GM12878 (cell line): Measurements from ENCODE around the gene TNKS1BP1. TPM values are rescaled to one million over a fixed set of nuclear protein-coding genes. Genes with fewer than 3 reads are reported as not detected.

Source experiments
- ATAC-seq: fragments of 200-7000 bp; cut with Tn5 transposase; 3 replicates; pipeline ENCODE4 v1.9.1; 2020; ENCODE audit warnings: mild to moderate bottlenecking, moderate library complexity
- BruUV-seq: library from RNA; stranded (reverse); fragments of 400-500 nt; replicated peaks from 2 replicates; lab custom pipeline; 2021; lab: Mats Ljungman, UMichigan
- CTCF ChIA-PET: fragments of 300-600 bp; sonication (Branson Sonifier 250); formaldehyde crosslinking; extraction: SDS; loops from one replicate; lab custom pipeline; 2021; ENCODE audit warnings: inconsistent platforms; lab: Yijun Ruan, JAX
- POLR2A ChIA-PET: fragments of 350-600 bp; formaldehyde crosslinking; extraction: SDS; loops from one replicate; lab custom pipeline; 2021; ENCODE audit warnings: inconsistent platforms; lab: Charles Lee
- RAD21 ChIA-PET: fragments of 300-600 bp; sonication (Branson Sonifier 250); formaldehyde crosslinking; loops from one replicate; lab custom pipeline; 2023; ENCODE audit warnings: antibody characterized with exemption; ENCODE audit not compliant: unreplicated experiment; lab: Charles Lee
- SMC1A ChIA-PET: fragments of 300-600 bp; sonication (Branson Sonifier 250); formaldehyde crosslinking; loops from one replicate; lab custom pipeline; 2023; ENCODE audit not compliant: unreplicated experiment, uncharacterized antibody; lab: Charles Lee
- DNase-seq: peaks from one replicate; pipeline ENCODE4 v3.0.0-alpha.2; 2011; ENCODE audit warnings: low read depth, low spot score
- FAIRE-seq: peaks from 3 replicates; lab custom pipeline; 2011; peaks lifted over from hg19 to GRCh38; lab: Jason Lieb, UNC
- H2AFZ ChIP-seq: 2 replicates; pipeline ENCODE4 v1.6.0; 2011; ENCODE audit warnings: low read depth, low read length, control low read depth; ENCODE audit not compliant: control insufficient read depth
- H3K27ac ChIP-seq: 2 replicates; pipeline ENCODE4 v1.5.1; 2011; ENCODE audit warnings: control low read depth; ENCODE audit not compliant: control insufficient read depth, insufficient read depth
- H3K27me3 ChIP-seq, 2 experiments: replicated peaks in 1 of 2; 2 replicates each; pipeline versions ENCODE4 v1.6.0 to v1.6.1; 2011; ENCODE audit warnings: low read length in 1 of 2; ENCODE audit not compliant: control insufficient read depth in 2 of 2, insufficient read depth in 2 of 2
- H3K36me3 ChIP-seq, 2 experiments: 2 replicates each; pipeline ENCODE4 v1.5.1; 2011; ENCODE audit warnings: low read length in 1 of 2; ENCODE audit not compliant: control insufficient read depth in 2 of 2, insufficient read depth in 2 of 2
- H3K4me1 ChIP-seq: 2 replicates; pipeline ENCODE4 v1.6.1; 2011; ENCODE audit warnings: mild to moderate bottlenecking, low read length, moderate library complexity, mixed read lengths; ENCODE audit not compliant: control insufficient read depth, insufficient read depth
- H3K4me2 ChIP-seq: 2 replicates; pipeline ENCODE4 v1.6.0; 2011; ENCODE audit warnings: control low read depth; ENCODE audit not compliant: control insufficient read depth, insufficient read depth
- H3K4me3 ChIP-seq: fragments of 200-600 bp; sonication (generic); 2 replicates; pipeline ENCODE4 v1.5.1; 2016
- H3K79me2 ChIP-seq: 2 replicates; pipeline ENCODE4 v1.6.0; 2011; ENCODE audit warnings: low read length; ENCODE audit not compliant: control insufficient read depth, insufficient read depth
- H3K9ac ChIP-seq: 2 replicates; pipeline ENCODE4 v1.8.0; 2011; ENCODE audit warnings: low read length, control low read depth, mixed read lengths; ENCODE audit not compliant: control insufficient read depth, insufficient read depth
- H3K9me3 ChIP-seq: replicated peaks from 3 replicates; pipeline ENCODE4 v1.5.1; 2011; ENCODE audit warnings: mild to moderate bottlenecking, low read length; ENCODE audit not compliant: control insufficient read depth, insufficient read depth
- H4K20me1 ChIP-seq: 2 replicates; pipeline ENCODE4 v1.6.0; 2011; ENCODE audit not compliant: control insufficient read depth, insufficient read depth
- BMI1 ChIP-seq: fragments of 450-650 bp; IDR thresholded peaks from 2 replicates; pipeline ENCODE4 v1.6.1; 2016; ENCODE audit warnings: mild to moderate bottlenecking, moderate library complexity, borderline replicate concordance
- CBX5 ChIP-seq: sonication (generic); IDR thresholded peaks from 2 replicates; pipeline ENCODE4 v1.6.1; 2016; ENCODE audit warnings: low read depth, moderate library complexity, mild to moderate bottlenecking, inconsistent platforms
- CEBPB ChIP-seq, 2 experiments: fragments of 150-350 bp in 1 of 2; IDR thresholded peaks; 2 replicates each; pipeline ENCODE4 v1.6.1; 2012 to 2014; ENCODE audit warnings: low read depth in 2 of 2, low read length in 2 of 2, borderline replicate concordance in 1 of 2, inconsistent platforms in 1 of 2
- EED ChIP-seq: sonication (generic); IDR thresholded peaks from 2 replicates; pipeline ENCODE4 v1.6.1; 2016; ENCODE audit warnings: antibody characterized with exemption, low read depth
- EGR1 ChIP-seq, 2 experiments: IDR thresholded peaks; 1 replicate in 1 of 2; 2 replicates in 1 of 2; pipeline ENCODE4 v1.6.1; 2011 to 2012; ENCODE audit warnings: low read depth in 2 of 2, low read length in 2 of 2, borderline replicate concordance in 1 of 2, mild to moderate bottlenecking in 1 of 2, moderate library complexity in 1 of 2
- FOXM1 ChIP-seq: IDR thresholded peaks from 2 replicates; pipeline ENCODE4 v1.6.1; 2012; ENCODE audit warnings: low read depth, mild to moderate bottlenecking, inconsistent platforms, low read length, moderate library complexity
- HCFC1 ChIP-seq: fragments of 150-350 bp; IDR thresholded peaks from 2 replicates; pipeline ENCODE4 v1.6.1; 2014; ENCODE audit warnings: low read length
- MXI1 ChIP-seq: fragments of 150-350 bp; IDR thresholded peaks from 2 replicates; pipeline ENCODE4 v1.6.1; 2011; ENCODE audit warnings: low read depth, mild to moderate bottlenecking, inconsistent platforms, low read length, improper control_type of control experiment
- NBN ChIP-seq: fragments of 450-650 bp; IDR thresholded peaks from 2 replicates; pipeline ENCODE4 v1.6.1; 2016
- PAX8 ChIP-seq: fragments of 450-650 bp; IDR thresholded peaks from 2 replicates; pipeline ENCODE4 v1.6.1; 2017; ENCODE audit warnings: mild to moderate bottlenecking, moderate library complexity
- RAD51 ChIP-seq: fragments of 450-650 bp; IDR thresholded peaks from 2 replicates; pipeline ENCODE4 v1.6.1; 2016; ENCODE audit warnings: moderate library complexity, mild to moderate bottlenecking, inconsistent platforms
- RCOR1 ChIP-seq: conservative IDR thresholded peaks from 2 replicates; pipeline ENCODE4 v1.6.1; 2012; ENCODE audit warnings: low read depth, low read length, improper control_type of control experiment
- STAT3 ChIP-seq: IDR thresholded peaks from 2 replicates; pipeline ENCODE4 v1.6.1; 2011; ENCODE audit warnings: low read depth, low read length, improper control_type of control experiment
- YBX1 ChIP-seq: fragments of 450-650 bp; IDR thresholded peaks from 2 replicates; pipeline ENCODE4 v1.6.1; 2016; ENCODE audit warnings: antibody characterized with exemption
- ZNF217 ChIP-seq: fragments of 450-650 bp; IDR thresholded peaks from 2 replicates; pipeline ENCODE4 v1.6.1; 2017; ENCODE audit warnings: antibody characterized with exemption, mild to moderate bottlenecking
- ZNF274 ChIP-seq: IDR thresholded peaks from one replicate; pipeline ENCODE4 v1.8.0; 2011; ENCODE audit not compliant: insufficient read length, insufficient read depth
- WGBS: methylation state at CpG from one replicate; pipeline ENCODE4 v1.1.6; 2016; ENCODE audit warnings: low lambda C conversion rate; ENCODE audit not compliant: insufficient replicate concordance, insufficient coverage; ENCODE audit errors: missing lambda C conversion rate; 5-methylcytosine and 5-hydroxymethylcytosine counted together
- in situ Hi-C: fragments of 300-500 bp; cut with MboI; formaldehyde crosslinking; loops from 9 replicates; pipeline ENCODE4 v1.14.3; 2018; ENCODE audit warnings: mixed read lengths
- intact Hi-C: fragments of 100-400 bp; cut with micrococcal nuclease; formaldehyde crosslinking; loops from one replicate; pipeline ENCODE4 v1.14.2; 2022; ENCODE audit not compliant: unreplicated experiment
- polyA plus RNA-seq, 11 experiments: library from polyadenylated mRNA; depleted of rRNA in 4 of 11; unstranded in 6 of 11; stranded (reverse) in 5 of 11; fragments of >200 nt; fragmentation: Nextera tagmentation in 4 of 11; fragmentation: Illumina TruSeq in 1 of 11; extraction: Ambion mirVana in 4 of 11; extraction: Trizol in 1 of 11; gene quantifications; 1 replicate in 1 of 11; 2 replicates in 10 of 11; pipeline versions ENCODE4 v1.2.1 to v1.2.3, GENCODE V29; 2011 to 2016; ENCODE audit warnings: inconsistent platforms in 2 of 11, missing spikeins in 2 of 11, low read depth in 1 of 11
- total RNA-seq, 4 experiments: library from RNA; depleted of rRNA in 3 of 4; stranded (reverse); fragments of >200 nt in 3 of 4; fragmentation: Illumina TruSeq in 1 of 4; extraction: Trizol in 1 of 4; gene quantifications; 2 replicates each; pipeline versions ENCODE4 v1.2.1 to v1.2.3, GENCODE V29; 2013 to 2021
- TF ChIP-seq, protein P1 (sequence below): fragments of 450-650 bp; IDR thresholded peaks from 2 replicates; pipeline ENCODE4 v1.6.1; 2017; ENCODE audit warnings: antibody characterized with exemption, mild to moderate bottlenecking, moderate library complexity
- TF ChIP-seq, protein P2 (sequence below): fragments of 450-650 bp; IDR thresholded peaks from 2 replicates; pipeline ENCODE4 v1.6.1; 2017; ENCODE audit warnings: mild to moderate bottlenecking, moderate library complexity

Gene TNKS1BP1
- total and polyA plus RNA-seq, 10 of the 15 experiments (the other 5 are each of a cell fraction or from before 2014, with no cell fraction given), result 0.26 to 15.8 (median 4.3) TPM

DNA sequence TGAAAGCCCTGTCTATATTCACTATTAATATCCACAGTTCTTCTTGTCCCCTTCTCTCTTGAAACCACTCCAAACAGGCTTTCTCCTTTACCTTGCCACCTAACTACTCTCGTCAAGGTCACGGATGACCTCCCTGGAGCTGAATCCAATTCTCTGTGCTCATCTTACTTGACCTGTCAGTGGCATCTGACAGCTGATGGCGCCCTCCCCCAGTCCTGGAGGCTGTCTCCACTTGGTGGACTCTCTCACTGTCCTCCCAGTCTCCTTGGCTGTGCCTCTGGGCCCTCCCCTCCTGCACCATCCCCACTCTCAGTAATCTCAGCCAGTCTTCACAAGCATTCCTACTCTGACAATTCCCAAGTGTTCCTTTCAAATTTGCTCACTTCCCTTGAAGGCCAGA, 8.7 kb downstream of the TNKS1BP1 start:
- Histone ChIP-seq H4K20me1 (no peaks in the 10 kb centered on the region), H3K4me2 (no peak overlapping the region), H3K4me1 (peaks cover 3% of the 10 kb centered on the region), H3K27me3 (no peaks in the 10 kb centered on the region), H3K9me3 (no peaks in the 10 kb centered on the region), H3K9ac (no peak overlapping the region), H3K79me2 (no peaks in the 10 kb centered on the region), H2AFZ (no peak overlapping the region), H3K36me3 (peaks cover 1 to 2% of the 10 kb centered on the region in 2 experiments; a peak in 2 of 4 replicates), H3K27ac (no peak overlapping the region), H3K4me3 (no peak overlapping the region)
- RAD21 ChIA-PET, result no interaction called here
- CTCF ChIA-PET, result no interaction called here
- SMC1A ChIA-PET, result no interaction called here
- in situ Hi-C loops (no loop called here), intact Hi-C loops (no loop called here)
- ATAC-seq (no peak), DNase-seq (no peak), FAIRE-seq (no peak)
- BruUV-seq, result TSS peak; percentile 7
- 74% methylated on average over 3 of the region's 3 CpGs for WGBS
- POLR2A ChIA-PET, result no interaction called here
- TF ChIP-seq RCOR1 (no peak), BMI1 (no peak), CBX5 (no peak), ZNF274 (no peak), CEBPB (IDR thresholded peaks at IDR 0.05; ENCODE audit: borderline replicate concordance in 1 of 2, low read depth in 2 of 2, low read length in 2 of 2) (no peak), STAT3 (no peak), MXI1 (no peak), ZNF217 (no peak), YBX1 (no peak), NBN (no peak), FOXM1 (no peak), PAX8 (no peak), RAD51 (no peak), EGR1 (IDR thresholded peaks at IDR 0.05; ENCODE audit: borderline replicate concordance in 1 of 2, low read depth in 2 of 2, low read length in 2 of 2) (no peak), HCFC1 (no peak), EED (no peak)
- TF ChIP-seq, protein P1, sequence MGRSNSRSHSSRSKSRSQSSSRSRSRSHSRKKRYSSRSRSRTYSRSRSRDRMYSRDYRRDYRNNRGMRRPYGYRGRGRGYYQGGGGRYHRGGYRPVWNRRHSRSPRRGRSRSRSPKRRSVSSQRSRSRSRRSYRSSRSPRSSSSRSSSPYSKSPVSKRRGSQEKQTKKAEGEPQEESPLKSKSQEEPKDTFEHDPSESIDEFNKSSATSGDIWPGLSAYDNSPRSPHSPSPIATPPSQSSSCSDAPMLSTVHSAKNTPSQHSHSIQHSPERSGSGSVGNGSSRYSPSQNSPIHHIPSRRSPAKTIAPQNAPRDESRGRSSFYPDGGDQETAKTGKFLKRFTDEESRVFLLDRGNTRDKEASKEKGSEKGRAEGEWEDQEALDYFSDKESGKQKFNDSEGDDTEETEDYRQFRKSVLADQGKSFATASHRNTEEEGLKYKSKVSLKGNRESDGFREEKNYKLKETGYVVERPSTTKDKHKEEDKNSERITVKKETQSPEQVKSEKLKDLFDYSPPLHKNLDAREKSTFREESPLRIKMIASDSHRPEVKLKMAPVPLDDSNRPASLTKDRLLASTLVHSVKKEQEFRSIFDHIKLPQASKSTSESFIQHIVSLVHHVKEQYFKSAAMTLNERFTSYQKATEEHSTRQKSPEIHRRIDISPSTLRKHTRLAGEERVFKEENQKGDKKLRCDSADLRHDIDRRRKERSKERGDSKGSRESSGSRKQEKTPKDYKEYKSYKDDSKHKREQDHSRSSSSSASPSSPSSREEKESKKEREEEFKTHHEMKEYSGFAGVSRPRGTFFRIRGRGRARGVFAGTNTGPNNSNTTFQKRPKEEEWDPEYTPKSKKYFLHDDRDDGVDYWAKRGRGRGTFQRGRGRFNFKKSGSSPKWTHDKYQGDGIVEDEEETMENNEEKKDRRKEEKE, result no peak
- TF ChIP-seq, protein P2, sequence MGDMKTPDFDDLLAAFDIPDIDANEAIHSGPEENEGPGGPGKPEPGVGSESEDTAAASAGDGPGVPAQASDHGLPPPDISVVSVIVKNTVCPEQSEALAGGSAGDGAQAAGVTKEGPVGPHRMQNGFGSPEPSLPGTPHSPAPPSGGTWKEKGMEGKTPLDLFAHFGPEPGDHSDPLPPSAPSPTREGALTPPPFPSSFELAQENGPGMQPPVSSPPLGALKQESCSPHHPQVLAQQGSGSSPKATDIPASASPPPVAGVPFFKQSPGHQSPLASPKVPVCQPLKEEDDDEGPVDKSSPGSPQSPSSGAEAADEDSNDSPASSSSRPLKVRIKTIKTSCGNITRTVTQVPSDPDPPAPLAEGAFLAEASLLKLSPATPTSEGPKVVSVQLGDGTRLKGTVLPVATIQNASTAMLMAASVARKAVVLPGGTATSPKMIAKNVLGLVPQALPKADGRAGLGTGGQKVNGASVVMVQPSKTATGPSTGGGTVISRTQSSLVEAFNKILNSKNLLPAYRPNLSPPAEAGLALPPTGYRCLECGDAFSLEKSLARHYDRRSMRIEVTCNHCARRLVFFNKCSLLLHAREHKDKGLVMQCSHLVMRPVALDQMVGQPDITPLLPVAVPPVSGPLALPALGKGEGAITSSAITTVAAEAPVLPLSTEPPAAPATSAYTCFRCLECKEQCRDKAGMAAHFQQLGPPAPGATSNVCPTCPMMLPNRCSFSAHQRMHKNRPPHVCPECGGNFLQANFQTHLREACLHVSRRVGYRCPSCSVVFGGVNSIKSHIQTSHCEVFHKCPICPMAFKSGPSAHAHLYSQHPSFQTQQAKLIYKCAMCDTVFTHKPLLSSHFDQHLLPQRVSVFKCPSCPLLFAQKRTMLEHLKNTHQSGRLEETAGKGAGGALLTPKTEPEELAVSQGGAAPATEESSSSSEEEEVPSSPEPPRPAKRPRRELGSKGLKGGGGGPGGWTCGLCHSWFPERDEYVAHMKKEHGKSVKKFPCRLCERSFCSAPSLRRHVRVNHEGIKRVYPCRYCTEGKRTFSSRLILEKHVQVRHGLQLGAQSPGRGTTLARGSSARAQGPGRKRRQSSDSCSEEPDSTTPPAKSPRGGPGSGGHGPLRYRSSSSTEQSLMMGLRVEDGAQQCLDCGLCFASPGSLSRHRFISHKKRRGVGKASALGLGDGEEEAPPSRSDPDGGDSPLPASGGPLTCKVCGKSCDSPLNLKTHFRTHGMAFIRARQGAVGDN, result no peak
